ENCODE results near the gene XYLT2. TPM values are rescaled to one million over a fixed set of nuclear protein-coding genes. Genes with fewer than 3 reads are reported as not detected.

The XYLT2 gene
- total and polyA plus RNA-seq, 2 of the 13 experiments (the other 11 are each of a cell fraction or from before 2014, with no cell fraction given), result 17.0 to 22.1 TPM

DNA sequence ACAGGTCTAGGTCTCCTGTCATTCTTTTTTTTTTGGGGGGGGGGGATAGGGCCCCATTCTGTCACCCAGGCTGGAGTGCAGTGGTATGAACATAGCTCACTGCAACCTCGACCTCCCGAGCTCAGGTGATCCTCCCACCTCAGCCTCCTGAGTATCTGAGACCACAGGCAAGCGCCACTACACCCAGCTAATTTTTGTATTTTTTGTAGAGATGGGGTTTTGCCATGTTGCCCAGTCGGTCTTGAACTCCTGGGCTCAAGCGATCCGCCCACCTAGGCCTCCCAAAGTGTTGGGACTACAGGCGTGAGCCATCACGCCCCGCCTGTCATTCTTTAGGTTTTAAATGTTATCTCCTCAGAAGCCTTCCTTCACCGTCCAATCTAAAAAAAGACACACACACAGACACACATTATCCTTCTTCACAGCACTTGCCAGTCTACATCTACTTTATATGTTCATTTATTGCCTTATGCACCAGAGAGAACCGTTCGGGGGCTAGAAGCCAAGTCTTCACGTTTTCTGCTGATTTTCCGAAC is 26.4 kb downstream of the XYLT2 start (continued):
- no peak for TF ChIP-seq ONECUT2 (CRISPR knock-in tag; IDR thresholded peaks at IDR 0.05)
- no peak for TF ChIP-seq MAZ (IDR thresholded peaks at IDR 0.05; ENCODE audit: borderline replicate concordance, low read depth, low read length)
- 0 out of 2 replicates have a peak, but pooled peaks have one; percentile 3 for TF ChIP-seq MAZ (CRISPR knock-in tag; IDR thresholded peaks at IDR 0.05; ENCODE audit: low read depth)
- TF ChIP-seq POGZ (CRISPR knock-in tag; IDR thresholded peaks at IDR 0.05), result no peak
- TF ChIP-seq RELA (CRISPR knock-in tag; IDR thresholded peaks at IDR 0.05), result no peak
- TF ChIP-seq ZNF34 (CRISPR knock-in tag; IDR thresholded peaks at IDR 0.05; ENCODE audit: borderline replicate concordance), result no peak
- TF ChIP-seq FOXO1 (CRISPR knock-in tag; IDR thresholded peaks at IDR 0.05), result no peak
- no peak for TF ChIP-seq SMAD9 (CRISPR knock-in tag; IDR thresholded peaks at IDR 0.05)
- no peak for TF ChIP-seq LCORL (IDR thresholded peaks at IDR 0.05)
- TF ChIP-seq LCORL (CRISPR knock-in tag; IDR thresholded peaks at IDR 0.05), result no peak
- no peak; the same call in 1 of the 2 replicates for TF ChIP-seq PPARG (CRISPR knock-in tag; conservative IDR thresholded peaks at IDR 0.05)
- no peak for TF ChIP-seq GFI1 (CRISPR knock-in tag; IDR thresholded peaks at IDR 0.05; ENCODE audit: borderline replicate concordance)
- no peak for TF ChIP-seq MED8 (CRISPR knock-in tag; IDR thresholded peaks at IDR 0.05; ENCODE audit: insufficient replicate concordance)
- TF ChIP-seq NR1H2 (CRISPR knock-in tag; IDR thresholded peaks at IDR 0.05; ENCODE audit: borderline replicate concordance, low read depth), result no peak
- TF ChIP-seq ZNF724P (CRISPR knock-in tag; IDR thresholded peaks at IDR 0.05; ENCODE audit: borderline replicate concordance), result peak; percentile 71; the same call in 1 of the 2 replicates
- no peak for TF ChIP-seq LRRFIP1 (CRISPR knock-in tag; conservative IDR thresholded peaks at IDR 0.05)
- TF ChIP-seq, protein P1, sequence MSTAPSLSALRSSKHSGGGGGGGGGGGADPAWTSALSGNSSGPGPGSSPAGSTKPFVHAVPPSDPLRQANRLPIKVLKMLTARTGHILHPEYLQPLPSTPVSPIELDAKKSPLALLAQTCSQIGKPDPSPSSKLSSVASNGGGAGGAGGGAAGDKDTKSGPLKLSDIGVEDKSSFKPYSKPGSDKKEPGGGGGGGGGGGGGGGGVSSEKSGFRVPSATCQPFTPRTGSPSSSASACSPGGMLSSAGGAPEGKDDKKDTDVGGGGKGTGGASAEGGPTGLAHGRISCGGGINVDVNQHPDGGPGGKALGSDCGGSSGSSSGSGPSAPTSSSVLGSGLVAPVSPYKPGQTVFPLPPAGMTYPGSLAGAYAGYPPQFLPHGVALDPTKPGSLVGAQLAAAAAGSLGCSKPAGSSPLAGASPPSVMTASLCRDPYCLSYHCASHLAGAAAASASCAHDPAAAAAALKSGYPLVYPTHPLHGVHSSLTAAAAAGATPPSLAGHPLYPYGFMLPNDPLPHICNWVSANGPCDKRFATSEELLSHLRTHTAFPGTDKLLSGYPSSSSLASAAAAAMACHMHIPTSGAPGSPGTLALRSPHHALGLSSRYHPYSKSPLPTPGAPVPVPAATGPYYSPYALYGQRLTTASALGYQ (CRISPR knock-in tag; IDR thresholded peaks at IDR 0.05), result no peak
- TF ChIP-seq ZNF253 (CRISPR knock-in tag; IDR thresholded peaks at IDR 0.05; ENCODE audit: borderline replicate concordance), result 0 out of 2 replicates have a peak, but pooled peaks have one; percentile 9
- no peak for TF ChIP-seq AKAP8 (CRISPR knock-in tag; IDR thresholded peaks at IDR 0.05)
- TF ChIP-seq ZFP36 (IDR thresholded peaks at IDR 0.05; ENCODE audit: borderline replicate concordance, low read depth, low read length, partially characterized antibody), result no peak
- TF ChIP-seq YEATS4 (CRISPR knock-in tag; IDR thresholded peaks at IDR 0.05; ENCODE audit: borderline replicate concordance), result no peak
- 0 out of 2 replicates have a peak, but pooled peaks have one; percentile 9 for TF ChIP-seq ZNF543 (CRISPR knock-in tag; IDR thresholded peaks at IDR 0.05)
- no peak for TF ChIP-seq ADNP (CRISPR knock-in tag; IDR thresholded peaks at IDR 0.05)
- TF ChIP-seq BRD4 (CRISPR knock-in tag; IDR thresholded peaks at IDR 0.05), result no peak
- TF ChIP-seq CEBPG (CRISPR knock-in tag; IDR thresholded peaks at IDR 0.05), result no peak
- TF ChIP-seq RAD51 (IDR thresholded peaks at IDR 0.05; ENCODE audit: borderline replicate concordance), result no peak

All from HepG2 (cell line).